Measurements from ENCODE around the gene ATXN1.
"Not testable (repeated sequence)": the region's sequence is repeated elsewhere in the genome, so short reads cannot be mapped to it uniquely, and the experiment has no call there.

Gene ATXN1

DNA sequence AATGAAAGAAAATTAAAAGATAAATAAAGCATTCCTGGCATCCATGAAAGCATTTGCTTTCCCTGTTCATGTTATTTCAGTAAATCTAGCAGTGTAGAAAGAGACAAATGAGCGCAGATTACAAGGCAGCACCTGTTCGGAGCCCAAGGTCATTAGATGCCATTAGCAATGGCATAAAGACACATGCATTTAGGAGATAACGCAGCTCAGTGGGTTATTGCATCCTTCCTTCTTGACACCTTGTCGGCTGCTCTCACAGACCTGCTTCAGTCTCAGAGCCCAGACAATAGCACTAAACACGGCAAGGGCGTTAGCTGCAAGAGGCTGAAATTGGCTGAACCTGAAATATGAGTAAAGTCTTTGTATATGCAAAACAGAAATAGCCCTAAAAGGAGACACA is 140.3 kb downstream of the ATXN1 start:
- H3K4me3 ChIP-seq (ENCODE audit: low read depth, low read length): no peak overlapping the region
- TF ChIP-seq CTCF (IDR thresholded peaks at IDR 0.05; ENCODE audit: low read depth, low read length): no peak

DNA sequence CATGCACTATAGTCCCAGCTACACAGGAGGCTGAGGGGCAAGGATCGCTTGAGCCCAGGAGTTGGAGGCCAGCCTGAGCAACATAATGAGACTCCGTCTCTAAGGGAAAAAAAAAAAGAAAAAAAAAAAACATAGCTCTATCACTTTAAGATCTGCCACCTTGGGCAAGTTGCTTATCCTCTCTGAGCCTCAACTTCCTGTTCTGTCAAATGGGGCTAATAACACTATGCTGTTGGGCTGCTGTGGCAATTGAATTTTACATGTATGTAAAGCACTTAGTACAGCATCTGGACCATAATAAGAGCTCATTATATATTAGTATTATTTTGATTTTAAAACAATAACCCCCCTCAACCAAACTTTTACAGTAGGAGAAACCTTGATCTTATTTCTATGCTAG is 141.5 kb downstream of the ATXN1 start:
- no peak for TF ChIP-seq CTCF (IDR thresholded peaks at IDR 0.05; ENCODE audit: low read depth, low read length)

GRCh38 chr6:16618962-16619361 is 142.3 kb downstream of the ATXN1 start:
- TF ChIP-seq CTCF (IDR thresholded peaks at IDR 0.05; ENCODE audit: low read depth, low read length): no peak
- H3K4me3 ChIP-seq (ENCODE audit: low read depth, low read length): no peak overlapping the region

More for the DNA sequence above, 141.5 kb downstream of the ATXN1 start:
- no peak overlapping the region for H3K4me3 ChIP-seq (ENCODE audit: low read depth, low read length)

DNA sequence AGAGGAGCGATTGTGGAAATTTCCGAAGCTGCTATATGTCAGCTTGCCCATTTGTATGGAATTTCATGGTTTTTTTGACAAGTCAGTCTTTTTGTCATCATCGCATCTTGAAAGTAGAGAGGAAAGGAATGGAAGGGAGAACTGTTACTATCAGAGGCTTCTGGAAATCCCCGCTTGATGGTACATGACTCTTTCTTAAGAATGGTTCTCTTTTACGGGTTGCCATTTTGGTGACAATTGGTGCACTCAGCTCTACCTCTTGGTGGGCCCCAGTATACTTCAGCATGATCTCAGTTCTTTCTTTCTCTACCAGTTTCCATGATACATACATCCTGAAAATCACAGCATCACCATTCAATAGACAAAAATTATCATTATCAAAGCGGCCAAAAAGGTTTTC is 146.0 kb downstream of the ATXN1 start:
- not testable (repeated sequence) for H3K4me3 ChIP-seq (ENCODE audit: low read depth, low read length)

- not testable (repeated sequence) for H3K4me3 ChIP-seq (ENCODE audit: low read depth, low read length)
Observed at GRCh38 chr6:16614143-16614542, 147.1 kb downstream of the ATXN1 start.

GRCh38 chr6:16613504-16613903 is 147.8 kb downstream of the ATXN1 start:
- not testable (repeated sequence) for H3K4me3 ChIP-seq (ENCODE audit: low read depth, low read length)

- TF ChIP-seq CTCF (IDR thresholded peaks at IDR 0.05; ENCODE audit: low read depth, low read length): no peak
- no peak overlapping the region for H3K4me3 ChIP-seq (ENCODE audit: low read depth, low read length)
Observed at GRCh38 chr6:16608444-16608843, 152.8 kb downstream of the ATXN1 start.

- no peak overlapping the region for H3K4me3 ChIP-seq (ENCODE audit: low read depth, low read length)
- TF ChIP-seq CTCF (IDR thresholded peaks at IDR 0.05; ENCODE audit: low read depth, low read length): no peak
Observed at GRCh38 chr6:16602035-16602434, 159.2 kb downstream of the ATXN1 start.

GRCh38 chr6:16600701-16601100 is 160.6 kb downstream of the ATXN1 start:
- no peak for TF ChIP-seq CTCF (IDR thresholded peaks at IDR 0.05; ENCODE audit: low read depth, low read length)
- no peak overlapping the region for H3K4me3 ChIP-seq (ENCODE audit: low read depth, low read length)
